Measurements from ENCODE around the gene TEN1. TPM values are rescaled to one million over a fixed set of nuclear protein-coding genes. Genes with fewer than 3 reads are reported as not detected.

The TEN1 gene
- total RNA-seq, 1 experiment from 2014 or later = 19.3 TPM

- no peak overlapping the region for H3K4ac ChIP-seq (ENCODE audit: low read depth, low read length)
- no peak overlapping the region for H3K18ac ChIP-seq (ENCODE audit: insufficient read length, low read depth, low read length)
- H3K4me2 ChIP-seq (ENCODE audit: insufficient read depth, insufficient read length, low read length) = no peak overlapping the region
- H2AFZ ChIP-seq (ENCODE audit: low read length) = no peak overlapping the region
- no peak overlapping the region for H3T11ph ChIP-seq (ENCODE audit: low read length)
- TF ChIP-seq CTCF (conservative IDR thresholded peaks at IDR 0.05) = no peak
- H3K9me3 Mint-ChIP-seq = no peaks in the 10 kb centered on the region
- H3K56ac ChIP-seq (ENCODE audit: insufficient read length, low read depth, low read length) = no peak overlapping the region
- H3K14ac ChIP-seq (ENCODE audit: insufficient read depth, low read length) = no peak overlapping the region
- H3K9ac ChIP-seq (ENCODE audit: extremely low read depth, insufficient read length, low read length) = no peak overlapping the region
- no peak overlapping the region for H2BK20ac ChIP-seq (ENCODE audit: low read depth, low read length, poor library complexity, severe bottlenecking)
- H4K91ac ChIP-seq (ENCODE audit: insufficient read length, low read depth, low read length) = no peak overlapping the region
- H2BK12ac ChIP-seq (ENCODE audit: insufficient read length, low read depth, low read length) = no peak overlapping the region
- no CpG with 5 or more reads among the region's 3 CpGs for WGBS (ENCODE audit: extremely low coverage, insufficient read length, low lambda C conversion rate)
- peaks cover 24 to 50% (median 40%) of the 10 kb centered on the region in 3 experiments; a peak in 6 of 7 replicates for H3K36me3 Mint-ChIP-seq (ENCODE audit: insufficient read depth in 1 of 3, low read depth in 3 of 3)
- H4K20me1 ChIP-seq (ENCODE audit: control insufficient read depth, insufficient read depth, insufficient read length) = no peaks in the 10 kb centered on the region
- no peaks in the 10 kb centered on the region for H3K79me2 ChIP-seq (ENCODE audit: insufficient read depth, low read length)
- H4K8ac ChIP-seq (replicated peaks; ENCODE audit: insufficient read length, low read depth, low read length) = no peak overlapping the region
- peak overlapping the region in 1 of 3 experiments; percentile 46; a peak in 3 of 7 replicates for H3K27ac Mint-ChIP-seq
- H3K4me1 ChIP-seq (ENCODE audit: insufficient read depth, low read length) = no peaks in the 10 kb centered on the region; the same call in 1 of the 2 replicates
- H3K23me2 ChIP-seq (ENCODE audit: insufficient read length, low read depth, low read length, poor library complexity, severe bottlenecking) = no peaks in the 10 kb centered on the region
- no peak for DNase-seq
- no peak overlapping the region for H3K27ac ChIP-seq (ENCODE audit: insufficient read length, low read depth, low read length)
- H2BK120ac ChIP-seq (ENCODE audit: low read depth, low read length, poor library complexity, severe bottlenecking) = no peak overlapping the region
- H4K5ac ChIP-seq (ENCODE audit: insufficient read length, low read depth, low read length) = no peak overlapping the region
- H3K4me1 Mint-ChIP-seq = peaks cover 39 to 59% of the 10 kb centered on the region in 2 experiments
- H3K23ac ChIP-seq (ENCODE audit: insufficient read length, low read depth, low read length) = no peak overlapping the region
- H3K27me3 ChIP-seq (ENCODE audit: insufficient read depth, low read length) = no peaks in the 10 kb centered on the region
- no peak overlapping the region; a peak in 1 of 5 replicates for H3K4me3 Mint-ChIP-seq
- no peak overlapping the region for H2AK5ac ChIP-seq (ENCODE audit: insufficient read length, low read length)
- no peaks in the 10 kb centered on the region for H3K79me1 ChIP-seq (ENCODE audit: insufficient read depth, low read depth, low read length, poor library complexity, severe bottlenecking)
- H2BK15ac ChIP-seq (ENCODE audit: low read depth, low read length) = no peak overlapping the region
- no peak overlapping the region for H2BK5ac ChIP-seq (ENCODE audit: insufficient read length, low read length)
- no peaks in the 10 kb centered on the region for H3K27me3 Mint-ChIP-seq (ENCODE audit: low read depth)
- H3K9me3 ChIP-seq (ENCODE audit: control insufficient read depth, low read depth, low read length) = no peaks in the 10 kb centered on the region
These were observed 59.0 kb downstream of the TEN1 start for GRCh38 chr17:76038050-76038449.

All from H9 (cell line).